ENCODE measurements around the gene C3orf70.

DNA sequence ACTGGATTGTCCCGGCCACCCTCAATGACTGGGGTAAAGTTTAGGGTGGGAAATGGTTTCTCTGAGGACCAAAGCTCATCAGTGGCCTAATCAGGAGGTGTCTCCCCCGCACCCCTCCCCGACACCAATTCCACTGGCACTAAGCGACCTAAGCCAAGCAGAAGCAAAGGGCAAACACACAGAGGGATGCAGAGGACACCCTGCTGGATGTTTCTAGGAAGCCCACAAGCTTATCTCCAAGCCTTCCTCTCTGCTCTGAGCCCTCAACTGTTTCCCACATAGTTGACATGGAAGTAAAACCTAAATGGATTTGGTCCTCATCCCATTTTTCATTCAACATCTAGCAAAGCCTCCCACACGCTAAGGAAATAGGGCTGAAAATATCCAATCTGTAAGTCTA is 68.5 kb downstream of the C3orf70 start:
- TF ChIP-seq, protein P1, sequence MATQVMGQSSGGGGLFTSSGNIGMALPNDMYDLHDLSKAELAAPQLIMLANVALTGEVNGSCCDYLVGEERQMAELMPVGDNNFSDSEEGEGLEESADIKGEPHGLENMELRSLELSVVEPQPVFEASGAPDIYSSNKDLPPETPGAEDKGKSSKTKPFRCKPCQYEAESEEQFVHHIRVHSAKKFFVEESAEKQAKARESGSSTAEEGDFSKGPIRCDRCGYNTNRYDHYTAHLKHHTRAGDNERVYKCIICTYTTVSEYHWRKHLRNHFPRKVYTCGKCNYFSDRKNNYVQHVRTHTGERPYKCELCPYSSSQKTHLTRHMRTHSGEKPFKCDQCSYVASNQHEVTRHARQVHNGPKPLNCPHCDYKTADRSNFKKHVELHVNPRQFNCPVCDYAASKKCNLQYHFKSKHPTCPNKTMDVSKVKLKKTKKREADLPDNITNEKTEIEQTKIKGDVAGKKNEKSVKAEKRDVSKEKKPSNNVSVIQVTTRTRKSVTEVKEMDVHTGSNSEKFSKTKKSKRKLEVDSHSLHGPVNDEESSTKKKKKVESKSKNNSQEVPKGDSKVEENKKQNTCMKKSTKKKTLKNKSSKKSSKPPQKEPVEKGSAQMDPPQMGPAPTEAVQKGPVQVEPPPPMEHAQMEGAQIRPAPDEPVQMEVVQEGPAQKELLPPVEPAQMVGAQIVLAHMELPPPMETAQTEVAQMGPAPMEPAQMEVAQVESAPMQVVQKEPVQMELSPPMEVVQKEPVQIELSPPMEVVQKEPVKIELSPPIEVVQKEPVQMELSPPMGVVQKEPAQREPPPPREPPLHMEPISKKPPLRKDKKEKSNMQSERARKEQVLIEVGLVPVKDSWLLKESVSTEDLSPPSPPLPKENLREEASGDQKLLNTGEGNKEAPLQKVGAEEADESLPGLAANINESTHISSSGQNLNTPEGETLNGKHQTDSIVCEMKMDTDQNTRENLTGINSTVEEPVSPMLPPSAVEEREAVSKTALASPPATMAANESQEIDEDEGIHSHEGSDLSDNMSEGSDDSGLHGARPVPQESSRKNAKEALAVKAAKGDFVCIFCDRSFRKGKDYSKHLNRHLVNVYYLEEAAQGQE (IDR thresholded peaks at IDR 0.05; ENCODE audit: low read depth), result no peak
- TF ChIP-seq EP300 (IDR thresholded peaks at IDR 0.05; ENCODE audit: borderline replicate concordance), result no peak
- TF ChIP-seq, protein P2, sequence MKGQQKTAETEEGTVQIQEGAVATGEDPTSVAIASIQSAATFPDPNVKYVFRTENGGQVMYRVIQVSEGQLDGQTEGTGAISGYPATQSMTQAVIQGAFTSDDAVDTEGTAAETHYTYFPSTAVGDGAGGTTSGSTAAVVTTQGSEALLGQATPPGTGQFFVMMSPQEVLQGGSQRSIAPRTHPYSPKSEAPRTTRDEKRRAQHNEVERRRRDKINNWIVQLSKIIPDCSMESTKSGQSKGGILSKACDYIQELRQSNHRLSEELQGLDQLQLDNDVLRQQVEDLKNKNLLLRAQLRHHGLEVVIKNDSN (IDR thresholded peaks at IDR 0.05), result no peak

Measured in Ishikawa (cell line).